SK-N-MC (cell line): Measurements from ENCODE around the gene DEGS2.

Experiments
- EZH2 ChIP-seq: fragments of 200-600 bp; sonication (generic); IDR thresholded peaks from one replicate; pipeline ENCODE4 v1.6.1; 2017; ENCODE audit warnings: antibody characterized with exemption
- FOXP2 ChIP-seq: optimal IDR thresholded peaks from 2 replicates; pipeline ENCODE3; 2011; ENCODE audit warnings: mild to moderate bottlenecking, moderate library complexity; ENCODE audit not compliant: insufficient read depth; ENCODE audit errors: extremely low read length, control extremely low read depth
- POLR2AphosphoS5 ChIP-seq: IDR thresholded peaks from 2 replicates; pipeline ENCODE4 v1.6.1; 2012; ENCODE audit warnings: mild to moderate bottlenecking, low read depth, low read length, borderline replicate concordance

DNA sequence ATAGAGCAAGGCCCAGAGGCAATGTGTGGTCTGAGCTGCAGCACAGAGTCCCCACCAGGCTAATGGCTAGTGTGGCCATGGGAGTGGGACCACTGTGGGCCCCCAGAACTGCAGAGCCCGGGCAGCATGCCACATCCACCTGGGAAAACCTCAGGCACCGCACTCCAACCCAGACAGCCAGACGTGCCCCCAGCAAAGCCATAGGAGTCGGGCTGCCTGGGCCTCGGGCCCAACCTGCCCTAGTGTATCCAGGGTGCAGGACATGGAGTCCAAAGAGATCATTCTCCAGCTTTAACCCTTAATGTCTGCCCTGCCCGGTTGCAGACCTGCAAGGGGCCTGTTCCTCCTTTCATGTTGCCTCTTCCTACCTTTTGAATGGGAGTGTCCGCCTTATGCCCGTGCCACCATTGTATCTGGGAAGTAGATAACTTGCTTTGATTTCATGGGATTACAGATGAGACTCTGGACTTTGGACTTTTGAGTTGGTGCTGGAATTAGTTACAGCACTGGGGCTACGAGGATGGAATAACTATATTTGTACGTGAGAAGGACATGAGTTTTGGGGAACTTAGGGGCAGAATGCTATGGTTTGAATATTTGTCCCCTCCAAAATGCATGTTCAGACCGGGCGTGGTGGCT lies 29.1 kb upstream of the DEGS2 start:
- no peak for TF ChIP-seq EZH2
- no peak for TF ChIP-seq POLR2AphosphoS5
- no peak for TF ChIP-seq FOXP2
